HCT116 (cell line): Measurements from ENCODE around the gene MBD5.

Source experiments
- CTCF ChIP-seq, 3 experiments: fragments of 200-600 bp in 1 of 3; sonication (generic) in 1 of 3; IDR thresholded peaks in 2 of 3; conservative IDR thresholded peaks in 1 of 3; 2 replicates each; pipeline ENCODE4 v1.5.1; 2012 to 2017; ENCODE audit warnings: low read depth in 2 of 3, low read length in 2 of 3, antibody characterized with exemption in 1 of 3, borderline replicate concordance in 1 of 3, control low read depth in 1 of 3, mild to moderate bottlenecking in 1 of 3, mixed read lengths in 1 of 3, mixed run types in 1 of 3, moderate library complexity in 1 of 3; ENCODE audit not compliant: insufficient read depth in 1 of 3
- EGR1 ChIP-seq: IDR thresholded peaks from 2 replicates; pipeline ENCODE4 v1.6.1; 2012; ENCODE audit warnings: low read depth
- EZH2 ChIP-seq: fragments of 200-600 bp; sonication (generic); IDR thresholded peaks from 2 replicates; pipeline ENCODE4 v1.6.1; 2017; ENCODE audit warnings: antibody characterized with exemption, mixed run types
- EZH2phosphoT487 ChIP-seq: fragments of 200-600 bp; IDR thresholded peaks from 2 replicates; pipeline ENCODE4 v1.6.1; 2018; ENCODE audit warnings: antibody characterized with exemption, borderline replicate concordance
- MAX ChIP-seq: IDR thresholded peaks from 2 replicates; pipeline ENCODE4 v1.6.1; 2012
- POLR2A ChIP-seq: IDR thresholded peaks from 2 replicates; pipeline ENCODE4 v1.7.0; 2011; ENCODE audit warnings: borderline replicate concordance; ENCODE audit not compliant: insufficient read depth, insufficient read length; ENCODE audit errors: extremely low read depth
- POLR2AphosphoS5 ChIP-seq: IDR thresholded peaks from 2 replicates; pipeline ENCODE4 v1.6.1; 2011; ENCODE audit warnings: mild to moderate bottlenecking, low read depth, low read length, moderate library complexity
- RAD21 ChIP-seq: IDR thresholded peaks from 2 replicates; pipeline ENCODE4 v1.6.1; 2012; ENCODE audit warnings: low read depth, mild to moderate bottlenecking
- YY1 ChIP-seq: IDR thresholded peaks from 2 replicates; pipeline ENCODE4 v1.6.1; 2011; ENCODE audit warnings: low read length, low read depth, moderate library complexity, mild to moderate bottlenecking; ENCODE audit not compliant: insufficient replicate concordance; ENCODE audit errors: extremely low read depth
- ZNF274 ChIP-seq: fragments of 200-500 bp; sonication (Bioruptor generic); IDR thresholded peaks from 2 replicates; pipeline ENCODE4 v1.6.1; 2014; ENCODE audit warnings: mild to moderate bottlenecking, low read depth, low read length, inconsistent platforms

- no peak for TF ChIP-seq POLR2AphosphoS5
- TF ChIP-seq POLR2A, result no peak
- TF ChIP-seq CTCF (IDR thresholded peaks at IDR 0.05 in 2 of 3, conservative IDR thresholded peaks at IDR 0.05 in 1 of 3; ENCODE audit: borderline replicate concordance in 1 of 3, insufficient read depth in 1 of 3, low read depth in 2 of 3, low read length in 2 of 3), result no peak
- TF ChIP-seq ZNF274, result no peak
- TF ChIP-seq EZH2phosphoT487, result no peak
- TF ChIP-seq EZH2, result no peak
- TF ChIP-seq MAX, result no peak
- TF ChIP-seq RAD21, result no peak
- TF ChIP-seq YY1, result no peak
- TF ChIP-seq EGR1, result no peak
These were observed 454.7 kb downstream of the MBD5 start for GRCh38 chr2:148475626-148476025.
